Measurements from ENCODE around the gene CDC45. TPM values are rescaled to one million over a fixed set of nuclear protein-coding genes. Genes with fewer than 3 reads are reported as not detected.

Gene CDC45
- total and polyA plus RNA-seq, 7 donors = 0.14 to 16.6 (median 6.1) TPM; not detected in 3

- intact Hi-C loops (cut with DNase I) = loop anchor here (5.0 kb wide), 2 partner anchors 334 to 354 kb away; partner anchors contain the start of genes DGCR2 and ESS2
- H3K27ac ChIP-seq = no peak overlapping the region
- H3K4me1 ChIP-seq = peaks cover 0 to 35% (median 21%) of the 10 kb centered on the region in 4 donors
Measured at GRCh38 chr22:19476023-19476422, 3.7 kb upstream of the CDC45 start.

DNA sequence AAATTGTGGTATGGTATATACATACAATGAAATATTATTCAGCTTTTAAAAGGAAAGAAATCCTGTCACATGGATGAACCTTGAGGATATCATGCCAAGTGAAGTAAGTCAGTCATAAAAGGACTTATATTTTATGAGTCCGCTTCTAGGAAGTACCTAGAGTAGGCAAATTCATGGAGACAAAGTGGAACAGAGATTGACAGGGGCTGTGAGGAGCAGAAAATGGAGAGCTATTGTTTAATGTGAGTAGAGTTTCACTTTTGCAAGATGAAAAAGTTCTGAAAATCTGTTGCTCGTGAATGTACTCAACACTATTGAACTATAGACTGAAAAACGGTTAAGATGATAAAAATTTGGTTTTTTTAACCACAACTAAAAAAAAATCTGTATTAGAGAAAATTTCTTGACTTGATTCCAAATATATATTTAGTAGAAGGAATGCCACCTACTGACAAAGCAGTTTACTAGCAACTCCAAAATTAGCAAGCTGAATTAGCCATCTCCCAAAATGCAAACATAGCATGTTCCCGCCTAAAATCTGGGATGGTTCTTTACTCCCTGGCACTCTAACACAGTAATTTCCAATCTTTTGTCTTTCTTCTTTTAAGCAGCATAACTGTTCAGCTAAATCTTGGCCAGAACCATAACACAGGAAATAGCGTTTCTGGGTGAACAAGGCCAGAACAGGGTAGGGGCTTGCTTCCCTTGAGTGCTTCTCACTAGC lies 2.2 kb upstream of the CDC45 start:
- Histone ChIP-seq H3K36me3 (peaks cover 7 to 34% (median 13%) of the 10 kb centered on the region in 4 donors), H3K9me3 (no peaks in the 10 kb centered on the region), H3K27me3 (no peaks in the 10 kb centered on the region), H3K27ac (peak overlapping the region in 3 of 4 donors; percentile 90 to 94 (median 92)), H3K4me3 (peak overlapping the region in 3 of 4 donors; percentile 82 to 97 (median 89)), H3K4me1 (peaks cover 0 to 35% (median 21%) of the 10 kb centered on the region in 4 donors)
- intact Hi-C loops (cut with DNase I) = loop anchor here (2.0 to 5.0 kb wide), 3 partner anchors 299 to 355 kb away; partner anchors contain the start of genes DGCR2, ESS2 and SLC25A1
- 23 to 27% methylated on average over 5 of the region's 5 CpGs for whole genome bisulfite sequencing, 2 donors
- no peak for DNase-seq
- TF ChIP-seq POLR2AphosphoS5 (IDR thresholded peaks at IDR 0.05) = no peak
- no peak for TF ChIP-seq POLR2A (IDR thresholded peaks at IDR 0.05)
- no peak for TF ChIP-seq EP300 (IDR thresholded peaks at IDR 0.05)

More at GRCh38 chr22:19476023-19476422, 3.7 kb upstream of the CDC45 start:
- Histone ChIP-seq H3K27me3 (no peaks in the 10 kb centered on the region), H3K4me3 (no peak overlapping the region), H3K36me3 (peaks cover 15 to 49% (median 24%) of the 10 kb centered on the region in 4 donors), H3K9me3 (no peaks in the 10 kb centered on the region)
- DNase-seq = no peak
- TF ChIP-seq POLR2AphosphoS5 (IDR thresholded peaks at IDR 0.05) = no peak
- TF ChIP-seq CTCF (IDR thresholded peaks at IDR 0.05) = no peak
- no peak for TF ChIP-seq POLR2A (IDR thresholded peaks at IDR 0.05)
- no peak for TF ChIP-seq EP300 (IDR thresholded peaks at IDR 0.05)
- WGBS, 2 donors = 84 to 85% methylated on average over 3 of the region's 3 CpGs

GRCh38 chr22:19478045-19478900 lies 1.4 kb upstream of the CDC45 start:
- H3K4me3 ChIP-seq = peak overlapping the region; percentile 82 to 97 (median 86)
- peaks cover 7 to 26% (median 11%) of the 10 kb centered on the region in 4 donors for H3K36me3 ChIP-seq
- no peaks in the 10 kb centered on the region for H3K9me3 ChIP-seq
- no peaks in the 10 kb centered on the region for H3K27me3 ChIP-seq
- H3K4me1 ChIP-seq = peaks cover 0 to 35% (median 21%) of the 10 kb centered on the region in 4 donors
- intact Hi-C loops (cut with DNase I) = loop anchor here (2.0 to 5.0 kb wide), 3 partner anchors 299 to 356 kb away; partner anchors contain the start of genes DGCR2, ESS2 and SLC25A1
- H3K27ac ChIP-seq = peak overlapping the region; percentile 87 to 94 (median 91)
- TF ChIP-seq CTCF (IDR thresholded peaks at IDR 0.05) (no peak), POLR2AphosphoS5 (IDR thresholded peaks at IDR 0.05) (no peak), EP300 (IDR thresholded peaks at IDR 0.05) (no peak), POLR2A (IDR thresholded peaks at IDR 0.05) (no peak)
- no peak for DNase-seq
- 0 to 2% methylated on average over 31 of the region's 31 CpGs for WGBS, 2 donors

DNA sequence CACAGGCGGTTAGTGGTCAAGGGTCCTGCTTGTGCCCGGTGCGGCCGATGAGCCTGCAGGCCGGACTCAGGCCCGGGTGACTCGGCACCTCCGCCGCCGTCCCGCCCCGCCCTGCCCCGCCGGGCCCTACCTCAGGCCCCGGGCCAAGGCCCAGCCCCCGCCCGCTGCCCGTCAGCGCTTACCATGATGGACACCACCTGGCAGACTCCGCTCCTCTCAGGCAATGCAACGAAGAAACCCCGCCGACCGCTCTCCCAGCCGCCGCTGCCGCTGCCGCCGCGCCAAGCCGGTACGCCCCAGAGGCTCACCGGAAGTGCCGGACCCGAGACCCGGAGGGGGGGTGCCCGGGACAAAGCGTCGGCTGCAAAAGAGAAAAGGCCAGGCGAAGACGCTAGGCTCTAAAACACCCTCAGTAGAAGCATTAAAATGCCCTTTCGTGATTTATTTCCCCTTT lies 792 bp upstream of the CDC45 start, which contains the start of gene UFD1:
TSS of gene UFD1 (minus strand) at position 293 of the 454 bp plus-strand sequence. CDS start at position 185, 108 bp downstream.
- 0% methylated on average over 42 of the region's 42 CpGs for WGBS, 2 donors
- Histone ChIP-seq H3K9me3 (no peaks in the 10 kb centered on the region), H3K4me1 (peaks cover 0 to 35% (median 21%) of the 10 kb centered on the region in 4 donors), H3K36me3 (peaks cover 4 to 20% (median 7%) of the 10 kb centered on the region in 4 donors), H3K27ac (peak within 1 kb of the TSS; percentile 87 to 94 (median 91)), H3K4me3 (peak within 1 kb of the TSS; percentile 82 to 97 (median 86)), H3K27me3 (no peaks in the 10 kb centered on the region)
- intact Hi-C loops (cut with DNase I) = loop anchor here (1.0 to 5.0 kb wide), 4 partner anchors 47 to 357 kb away; partner anchors contain the start of genes DGCR2, ESS2, MRPL40 and SLC25A1
- peak; percentile 91 for DNase-seq
- TF ChIP-seq POLR2A (IDR thresholded peaks at IDR 0.05) = peak; percentile 23 to 51
- no peak for TF ChIP-seq EP300 (IDR thresholded peaks at IDR 0.05)
- TF ChIP-seq POLR2AphosphoS5 (IDR thresholded peaks at IDR 0.05) = peak; percentile 66 to 90 (median 78)
- TF ChIP-seq CTCF (IDR thresholded peaks at IDR 0.05) = no peak

All from sigmoid colon (tissue), 7 donors.